RWPE1 (cell line): ENCODE measurements around the gene CLASRP.

ENCODE experiments used
- CTCF ChIA-PET: fragments of 350-600 bp; sonication (Branson Sonifier 250); formaldehyde crosslinking; extraction: SDS; loops from one replicate; lab custom pipeline; 2021; lab: Yijun Ruan, JAX
- POLR2A ChIA-PET: fragments of 400-600 bp; formaldehyde crosslinking; extraction: SDS; loops from one replicate; lab custom pipeline; 2020; ENCODE audit warnings: antibody characterized with exemption; ENCODE audit not compliant: low non-redundant PET; lab: Yijun Ruan, JAX
- DNase-seq: peaks from one replicate; pipeline ENCODE4 v3.0.0; 2012; ENCODE audit warnings: low spot score
- H3K27ac ChIP-seq: fragments of 450-650 bp; 2 replicates; pipeline ENCODE4 v1.5.1; 2017
- CTCF ChIP-seq: fragments of 450-650 bp; conservative IDR thresholded peaks from 2 replicates; pipeline ENCODE4 v1.5.1; 2017; ENCODE audit warnings: low read depth, mild to moderate bottlenecking

The CLASRP gene

GRCh38 chr19:45032421-45032820 lies 6.4 kb upstream of the CLASRP start:
- ChIA-PET POLR2A (no interaction called here), CTCF (interaction anchor here (0.7 kb wide), 1 partner anchor 48 kb away, joined by 3 read pairs; no protein-coding TSS in a partner anchor)
- no peak for TF ChIP-seq CTCF
- DNase-seq, result no peak
- H3K27ac ChIP-seq, result peak overlapping the region; percentile 39

GRCh38 chr19:45035755-45036154 lies 3.1 kb upstream of the CLASRP start:
- POLR2A ChIA-PET, result no interaction called here
- CTCF ChIA-PET, result no interaction called here
- no peak for TF ChIP-seq CTCF
- DNase-seq, result no peak
- H3K27ac ChIP-seq, result no peak overlapping the region; the same call in 1 of the 2 replicates

GRCh38 chr19:45037393-45038169 lies 1.3 kb upstream of the CLASRP start:
- ChIA-PET POLR2A (no interaction called here), CTCF (interaction anchor here (0.9 kb wide), 1 partner anchor 22 kb away, joined by 4 read pairs; no protein-coding TSS in a partner anchor)
- H3K27ac ChIP-seq, result peak overlapping the region; percentile 90
- no peak for DNase-seq
- no peak for TF ChIP-seq CTCF

- CTCF ChIA-PET, result no interaction called here
- DNase-seq, result no peak
- H3K27ac ChIP-seq, result no peak overlapping the region
- TF ChIP-seq CTCF, result no peak
- POLR2A ChIA-PET, result no interaction called here
Measured at GRCh38 chr19:45040059-45040771, 1.4 kb downstream of the CLASRP start.

- no peak for TF ChIP-seq CTCF
- CTCF ChIA-PET, result interaction anchor here (0.5 kb wide), 1 partner anchor 119 kb away, joined by 4 read pairs; no protein-coding TSS in a partner anchor
- POLR2A ChIA-PET, result interaction anchor here (0.8 to 1.0 kb wide), 2 partner anchors 27 to 40 kb away, joined by 3 to 4 read pairs; partner anchors contain the start of gene RELB
- DNase-seq, result no peak
- no peak overlapping the region for H3K27ac ChIP-seq
Measured at GRCh38 chr19:45041125-45041524, 2.3 kb downstream of the CLASRP start.

- TF ChIP-seq CTCF, result no peak
- DNase-seq, result no peak
- peak overlapping the region; percentile 3; the same call in 1 of the 2 replicates for H3K27ac ChIP-seq
- CTCF ChIA-PET, result interaction anchor here (0.5 to 1.3 kb wide), 3 partner anchors 14 to 1571 kb away, joined by 3 to 4 read pairs (median 4); no protein-coding TSS in a partner anchor
- POLR2A ChIA-PET, result no interaction called here
Measured at GRCh38 chr19:45045671-45046353, 7.0 kb downstream of the CLASRP start.
